Skin epidermis (tissue), 12 donors: Measurements from ENCODE around the gene ZNF598.

ENCODE experiments used
- H3K27ac ChIP-seq, 21 experiments: fragments of 200-600 bp; sonication (generic) in 11 of 21; one replicate each; pipeline ENCODE4 v1.5.0; 2020; ENCODE audit warnings: mild to moderate bottlenecking in 3 of 21, inconsistent platforms in 2 of 21, moderate library complexity in 2 of 21
- H3K4me3 ChIP-seq, 7 experiments: fragments of 200-600 bp; sonication (generic) in 2 of 7; one replicate each; pipeline ENCODE4 v1.5.0; 2020; ENCODE audit warnings: inconsistent platforms in 2 of 7, mild to moderate bottlenecking in 2 of 7, moderate library complexity in 1 of 7

ZNF598 gene

DNA sequence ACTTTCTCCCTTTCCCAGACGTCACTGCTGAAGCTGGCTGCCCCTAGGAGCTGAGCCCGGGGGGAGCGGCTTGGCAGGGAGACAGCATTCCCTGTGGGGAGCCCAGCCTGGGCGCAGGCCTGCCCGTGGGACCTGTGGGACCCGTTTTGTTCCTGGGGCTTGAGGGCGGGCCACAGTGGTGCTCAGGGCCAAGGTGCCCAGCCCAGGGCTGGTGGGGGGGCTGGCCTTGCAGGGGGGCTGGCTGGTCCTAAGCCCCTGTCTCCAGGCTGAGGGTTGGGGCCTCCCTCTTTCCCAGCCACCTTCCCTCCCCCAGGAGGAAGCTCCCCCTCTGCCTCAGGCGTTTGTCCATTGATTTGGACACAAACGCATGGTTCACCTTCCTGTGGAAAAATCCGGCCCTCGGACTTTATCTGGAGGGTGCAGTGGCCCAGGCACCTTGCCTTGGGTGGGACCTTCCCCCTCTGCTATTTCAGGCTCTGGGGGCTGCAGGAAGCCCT lies 21.5 kb upstream of the ZNF598 start:
- H3K27ac ChIP-seq: peak overlapping the region in 8 of 21 experiments; percentile 19 to 85 (median 40)

DNA sequence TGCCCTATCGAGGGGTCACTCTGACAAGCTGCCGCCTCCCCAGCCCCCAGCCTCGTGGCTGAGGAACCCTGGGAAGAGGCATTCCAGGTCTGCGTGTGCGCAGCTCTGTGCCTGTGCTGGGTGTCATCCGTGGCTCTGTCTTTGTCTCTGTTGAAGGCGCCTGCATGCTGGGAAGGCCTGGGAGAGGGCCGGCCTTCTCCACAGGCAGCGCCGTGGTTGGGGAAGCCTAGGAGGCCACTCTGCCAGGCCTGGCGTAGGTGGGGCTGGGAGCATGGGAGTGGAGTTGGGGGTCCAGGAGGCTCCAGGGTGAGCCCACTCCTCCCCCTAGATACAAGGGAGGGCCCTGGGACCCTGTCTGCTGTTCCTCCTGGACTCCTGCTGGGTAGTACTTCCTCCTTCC lies 20.4 kb upstream of the ZNF598 start:
- Histone ChIP-seq H3K27ac (peak overlapping the region in 4 of 21 experiments; percentile 8 to 45 (median 17)), H3K4me3 (no peak overlapping the region)

More for the DNA sequence above, 21.5 kb upstream of the ZNF598 start:
- H3K4me3 ChIP-seq: no peak overlapping the region

DNA sequence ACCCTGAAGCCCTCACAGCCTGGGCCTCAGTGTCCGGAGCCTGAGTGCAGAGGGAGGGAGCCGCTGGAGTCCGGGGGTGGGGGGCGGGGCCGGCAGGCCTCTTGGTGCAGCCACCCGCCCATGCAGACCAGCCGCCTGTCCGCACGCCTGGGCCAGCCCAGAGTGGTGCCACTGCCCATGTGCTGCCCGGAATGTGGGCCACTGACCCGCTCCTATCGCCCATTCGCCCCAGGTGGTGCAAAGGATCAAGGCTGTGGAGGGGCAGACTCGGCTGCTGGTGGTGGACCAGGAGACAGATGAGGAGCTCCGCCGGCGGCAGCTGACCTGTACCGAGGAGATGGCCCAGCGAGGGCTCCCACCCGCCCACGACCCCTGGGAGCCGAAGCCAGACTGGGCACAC lies 19.7 kb upstream of the ZNF598 start:
- Histone ChIP-seq H3K4me3 (no peak overlapping the region), H3K27ac (no peak overlapping the region)

DNA sequence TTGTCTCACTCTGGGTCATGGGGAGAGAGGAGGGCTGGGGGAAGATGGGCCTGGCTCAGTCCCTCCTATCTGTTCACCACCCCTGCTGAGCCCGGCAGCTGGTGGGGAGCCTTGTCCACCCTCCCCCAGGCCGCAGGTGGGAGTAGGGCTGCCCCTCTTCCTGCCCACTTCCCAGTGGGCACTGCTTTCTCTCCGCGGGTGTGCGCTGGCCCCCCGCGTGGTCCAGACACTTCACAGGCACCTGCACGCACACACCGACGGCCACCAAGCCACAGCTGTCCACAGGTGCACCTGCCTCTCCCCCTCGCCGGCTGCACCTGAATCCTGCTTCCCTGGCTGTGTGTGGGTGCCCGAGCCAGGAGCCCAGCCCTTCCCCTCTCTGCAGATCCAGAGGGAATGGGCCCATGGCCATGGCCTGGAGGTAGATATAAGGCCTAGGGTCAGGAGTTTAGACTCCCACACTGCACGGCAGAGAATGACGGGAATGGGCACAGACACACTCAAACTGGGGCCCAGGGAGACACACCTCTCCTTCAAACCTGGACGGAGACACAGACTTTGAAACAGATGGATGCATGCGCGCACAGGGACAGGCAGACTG lies 19.1 kb upstream of the ZNF598 start:
- H3K4me3 ChIP-seq: peak overlapping the region in 1 of 7 experiments; percentile 69
- no peak overlapping the region for H3K27ac ChIP-seq

DNA sequence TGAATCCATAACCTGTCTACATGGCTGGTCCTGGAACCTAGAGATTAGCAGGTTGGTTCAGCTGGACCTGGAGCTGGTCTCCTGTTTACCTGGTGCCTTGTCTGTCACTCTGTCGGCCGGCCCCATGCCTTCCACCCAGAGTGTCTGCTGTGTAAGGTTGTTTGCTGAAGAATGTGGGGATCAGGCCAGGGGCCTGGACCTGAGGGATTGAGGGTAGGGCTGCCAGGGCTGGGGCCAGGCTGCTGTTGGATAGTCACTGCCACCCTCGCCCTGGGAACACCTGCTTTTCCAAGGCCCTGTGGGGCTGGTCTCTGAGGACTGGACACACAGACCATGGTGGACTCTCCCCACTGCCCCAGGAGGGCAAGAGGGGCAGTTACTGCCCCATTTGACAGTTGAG lies 18.5 kb upstream of the ZNF598 start:
- Histone ChIP-seq H3K27ac (peak overlapping the region in 2 of 21 experiments; percentile 17 to 35), H3K4me3 (peak overlapping the region in 5 of 7 experiments; percentile 52 to 69 (median 58))

DNA sequence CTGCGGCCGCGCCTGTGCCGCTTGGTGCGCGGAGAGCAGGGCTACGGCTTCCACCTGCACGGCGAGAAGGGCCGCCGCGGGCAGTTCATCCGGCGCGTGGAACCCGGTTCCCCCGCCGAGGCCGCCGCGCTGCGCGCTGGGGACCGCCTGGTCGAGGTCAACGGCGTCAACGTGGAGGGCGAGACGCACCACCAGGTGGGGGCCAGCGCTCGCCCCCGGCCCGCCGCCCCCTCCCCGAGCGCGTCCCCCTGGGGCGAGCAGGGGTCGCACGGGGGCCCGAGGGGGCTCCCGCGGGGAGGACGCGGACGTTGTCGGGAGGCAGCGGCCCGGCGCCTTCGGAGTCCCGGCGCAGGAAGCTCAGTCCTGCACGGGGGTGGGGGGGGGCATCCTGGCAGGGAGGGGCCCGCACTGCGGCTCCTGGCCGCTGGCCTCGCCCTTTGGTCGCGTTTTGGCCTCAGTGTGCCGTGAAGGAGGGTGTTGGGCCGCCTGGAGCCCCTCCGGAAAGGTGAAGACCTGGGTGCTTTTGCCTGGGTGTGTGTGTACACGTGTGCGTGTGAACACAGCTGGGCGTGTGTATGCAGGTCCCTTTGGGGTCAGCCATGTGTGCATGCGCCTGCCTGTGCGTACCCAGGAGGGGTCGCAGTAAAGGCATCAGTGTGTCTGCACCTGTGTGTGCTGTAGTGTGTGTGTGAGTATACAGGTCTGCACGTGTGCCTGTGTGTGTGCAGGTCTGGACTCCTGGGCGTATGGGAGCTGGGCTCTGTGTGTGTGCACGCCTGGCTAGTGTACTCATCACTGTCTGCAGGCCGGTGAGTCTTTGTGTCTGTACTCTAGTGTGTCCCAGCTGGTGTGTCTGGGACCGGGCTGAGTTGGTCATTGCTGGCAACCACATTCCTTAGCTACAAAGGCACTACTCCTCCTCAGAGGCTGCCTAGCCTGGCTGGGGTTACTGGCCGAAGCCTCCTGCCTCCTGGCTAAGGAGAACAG lies 17.7 kb upstream of the ZNF598 start:
- Histone ChIP-seq H3K27ac (peak overlapping the region in 16 of 21 experiments; percentile 17 to 79 (median 63)), H3K4me3 (peak overlapping the region; percentile 52 to 69 (median 56))

DNA sequence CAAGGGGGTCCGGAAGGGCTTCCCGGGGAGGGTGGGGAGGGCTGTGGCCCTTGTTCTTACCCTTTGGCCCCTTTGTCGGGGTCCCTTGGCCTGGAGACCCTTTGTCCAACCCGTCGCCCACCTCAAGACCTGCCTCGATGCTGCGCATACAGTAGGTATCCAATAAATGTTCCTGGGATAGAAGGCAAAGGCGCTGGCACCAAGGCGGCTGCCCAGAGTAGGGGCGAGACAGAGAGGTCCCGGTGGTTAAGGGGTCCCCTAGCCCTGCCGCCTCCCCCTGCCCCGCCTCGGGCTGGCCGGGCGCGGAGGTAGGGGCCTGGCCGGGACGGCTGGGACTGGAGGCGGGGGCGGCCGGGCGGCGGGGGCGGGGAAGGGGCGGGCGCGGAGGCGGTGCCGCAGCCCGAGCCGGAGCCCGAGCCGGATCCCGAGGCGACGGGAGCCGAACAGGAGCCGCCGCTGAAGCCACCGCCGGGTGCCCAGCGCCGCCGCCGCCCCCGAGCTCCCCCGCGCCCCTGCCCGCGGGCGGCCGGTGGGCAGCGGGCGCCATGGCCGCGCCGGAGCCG lies 16.9 kb upstream of the ZNF598 start, which contains the start of gene NHERF2:
TSS of gene NHERF2 (plus strand) at position 442 of the 563 bp plus-strand sequence. CDS start at position 546, 104 bp downstream.
- H3K4me3 ChIP-seq: peak within 1 kb of the TSS; percentile 52 to 69 (median 56)
- peak within 1 kb of the TSS in 16 of 21 experiments; percentile 17 to 79 (median 65) for H3K27ac ChIP-seq

DNA sequence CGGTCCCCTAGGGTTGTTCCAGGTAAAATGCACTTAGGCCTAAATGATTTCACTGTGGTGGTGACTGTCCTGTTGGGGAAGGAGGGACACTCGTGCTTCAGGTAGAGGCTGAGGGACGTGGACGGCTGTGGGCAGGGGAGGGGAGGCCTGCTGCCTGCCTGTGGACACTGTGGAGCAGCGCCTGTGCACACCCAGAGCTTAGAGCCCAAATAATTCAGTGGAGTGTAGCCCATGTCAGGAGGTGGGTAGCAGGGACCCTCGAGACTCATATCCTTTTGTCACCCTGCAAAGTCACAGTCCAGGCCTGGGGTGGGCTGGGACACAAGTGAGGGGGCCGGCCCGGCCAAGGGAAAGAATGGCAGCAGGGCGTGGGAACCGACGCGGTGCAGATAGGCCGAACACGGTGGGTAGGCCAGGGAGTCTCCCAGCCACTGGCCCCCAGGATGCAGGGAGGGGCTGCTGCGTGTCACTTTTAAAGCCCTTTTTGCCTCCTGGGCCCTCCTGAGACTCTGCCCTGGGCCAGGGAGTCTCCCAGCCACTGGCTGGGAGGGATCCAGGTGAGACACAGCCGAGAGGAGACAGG lies 16.3 kb upstream of the ZNF598 start:
- peak overlapping the region in 7 of 21 experiments; percentile 6 to 66 (median 37) for H3K27ac ChIP-seq
- H3K4me3 ChIP-seq: peak overlapping the region in 5 of 7 experiments; percentile 9 to 69 (median 54)

DNA sequence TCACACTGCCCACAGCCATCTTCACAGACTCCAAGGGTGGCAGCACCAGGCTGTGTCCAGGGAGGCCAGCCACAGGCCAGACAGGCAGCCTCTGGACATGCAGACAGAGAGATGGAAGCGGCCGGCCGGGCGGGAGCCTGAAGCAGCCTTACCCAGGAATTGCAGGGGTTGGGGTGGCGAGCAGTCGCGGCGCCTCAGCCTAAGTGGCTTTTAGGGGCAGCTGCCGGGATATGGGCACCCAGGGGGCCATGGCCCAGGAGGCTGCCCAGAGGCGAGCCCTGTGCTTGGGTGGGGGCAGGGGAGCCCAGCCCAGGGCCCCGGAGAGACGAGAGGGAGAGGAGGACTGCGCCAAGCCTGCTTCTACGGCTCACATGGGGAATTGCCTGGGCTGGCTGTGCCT lies 15.6 kb upstream of the ZNF598 start:
- Histone ChIP-seq H3K4me3 (no peak overlapping the region), H3K27ac (no peak overlapping the region)

DNA sequence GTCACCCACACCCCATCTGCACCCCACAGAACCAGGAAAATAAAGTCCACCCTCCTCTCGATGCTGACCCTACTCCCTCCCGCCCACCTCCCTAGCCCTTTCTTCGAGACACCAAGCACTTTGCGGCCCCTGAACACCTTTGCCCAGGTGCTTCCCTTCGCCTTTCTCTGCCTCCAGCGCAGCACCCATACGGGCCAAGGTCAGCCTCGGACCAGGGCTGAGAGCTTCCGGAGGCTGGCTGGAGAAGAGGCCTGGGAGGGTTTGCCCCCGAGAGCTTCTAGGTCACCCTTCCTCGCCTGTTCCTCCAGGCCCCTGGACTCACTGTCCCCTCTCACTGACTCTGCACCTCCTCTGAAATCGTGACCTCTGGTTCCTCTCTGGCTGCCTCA lies 14.4 kb upstream of the ZNF598 start:
- Histone ChIP-seq H3K27ac (peak overlapping the region in 13 of 21 experiments; percentile 22 to 85 (median 59)), H3K4me3 (no peak overlapping the region)

DNA sequence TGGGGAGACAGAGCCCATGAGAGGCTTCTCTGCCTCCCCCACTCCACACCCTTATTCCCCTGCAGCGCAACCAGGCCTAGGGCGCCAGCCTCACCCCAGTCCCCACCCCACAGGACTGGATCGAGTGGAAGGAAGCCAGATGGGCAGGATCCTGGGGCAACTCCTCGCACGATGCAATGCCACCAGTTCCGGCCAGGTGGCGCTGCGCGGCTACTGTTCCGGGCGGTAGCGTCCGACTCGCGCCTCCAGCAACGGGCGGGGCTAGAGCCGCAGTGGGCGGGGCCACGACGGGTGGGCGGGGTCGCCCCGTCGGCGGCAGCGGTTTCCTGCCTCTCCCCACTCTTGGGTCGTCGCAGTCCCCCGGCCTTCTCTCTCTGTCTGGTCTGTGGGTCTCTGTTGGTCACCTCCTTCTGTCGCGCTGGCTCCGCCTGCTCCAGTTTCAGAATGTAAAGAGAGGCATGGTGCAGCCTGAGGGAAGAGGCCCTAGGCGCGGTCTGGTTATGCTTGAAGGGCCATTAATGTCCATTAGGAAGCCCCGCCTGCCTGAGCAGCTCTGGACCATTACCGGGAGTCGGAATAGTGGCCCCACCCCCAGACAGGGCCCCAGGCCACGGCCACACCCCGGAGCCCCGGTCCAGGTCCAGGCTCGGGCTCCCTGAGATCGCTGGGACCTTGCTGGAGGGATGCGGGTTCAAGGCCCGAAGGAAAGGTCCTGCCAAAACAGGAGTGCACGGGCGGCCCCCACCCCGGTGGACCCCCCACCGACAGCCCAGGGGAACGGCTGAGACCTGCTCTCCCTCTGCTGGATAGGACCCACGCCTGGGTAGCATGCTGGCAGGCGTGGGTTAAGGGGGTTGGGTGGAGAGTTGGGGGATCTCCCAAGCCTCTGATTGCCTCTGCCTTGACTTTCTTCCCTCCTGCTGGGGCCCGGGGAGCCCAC lies 13.7 kb upstream of the ZNF598 start:
- H3K4me3 ChIP-seq: peak overlapping the region in 6 of 7 experiments; percentile 3 to 24 (median 14)
- peak overlapping the region in 17 of 21 experiments; percentile 21 to 85 (median 59) for H3K27ac ChIP-seq

DNA sequence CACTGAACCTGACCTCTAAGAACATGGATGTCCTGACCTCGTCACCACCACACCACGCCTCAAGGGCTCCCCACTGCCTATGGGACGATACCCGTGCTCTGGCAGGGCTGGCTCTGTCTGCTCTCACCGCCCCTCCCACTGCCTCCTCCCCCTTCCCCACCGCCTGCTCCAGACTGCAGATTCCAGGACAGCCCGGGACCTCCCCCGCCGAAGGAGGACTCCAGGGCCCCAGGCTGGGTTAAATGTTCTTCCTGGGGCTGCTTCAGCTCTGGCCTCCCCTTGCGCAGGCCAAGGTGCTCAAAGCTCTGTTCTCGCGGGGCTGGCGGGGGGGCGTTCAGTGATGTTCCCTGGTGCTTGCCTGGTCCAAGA lies 13.1 kb upstream of the ZNF598 start:
- Histone ChIP-seq H3K4me3 (peak overlapping the region in 6 of 7 experiments; percentile 3 to 24 (median 14)), H3K27ac (peak overlapping the region in 3 of 21 experiments; percentile 21 to 48 (median 45))

DNA sequence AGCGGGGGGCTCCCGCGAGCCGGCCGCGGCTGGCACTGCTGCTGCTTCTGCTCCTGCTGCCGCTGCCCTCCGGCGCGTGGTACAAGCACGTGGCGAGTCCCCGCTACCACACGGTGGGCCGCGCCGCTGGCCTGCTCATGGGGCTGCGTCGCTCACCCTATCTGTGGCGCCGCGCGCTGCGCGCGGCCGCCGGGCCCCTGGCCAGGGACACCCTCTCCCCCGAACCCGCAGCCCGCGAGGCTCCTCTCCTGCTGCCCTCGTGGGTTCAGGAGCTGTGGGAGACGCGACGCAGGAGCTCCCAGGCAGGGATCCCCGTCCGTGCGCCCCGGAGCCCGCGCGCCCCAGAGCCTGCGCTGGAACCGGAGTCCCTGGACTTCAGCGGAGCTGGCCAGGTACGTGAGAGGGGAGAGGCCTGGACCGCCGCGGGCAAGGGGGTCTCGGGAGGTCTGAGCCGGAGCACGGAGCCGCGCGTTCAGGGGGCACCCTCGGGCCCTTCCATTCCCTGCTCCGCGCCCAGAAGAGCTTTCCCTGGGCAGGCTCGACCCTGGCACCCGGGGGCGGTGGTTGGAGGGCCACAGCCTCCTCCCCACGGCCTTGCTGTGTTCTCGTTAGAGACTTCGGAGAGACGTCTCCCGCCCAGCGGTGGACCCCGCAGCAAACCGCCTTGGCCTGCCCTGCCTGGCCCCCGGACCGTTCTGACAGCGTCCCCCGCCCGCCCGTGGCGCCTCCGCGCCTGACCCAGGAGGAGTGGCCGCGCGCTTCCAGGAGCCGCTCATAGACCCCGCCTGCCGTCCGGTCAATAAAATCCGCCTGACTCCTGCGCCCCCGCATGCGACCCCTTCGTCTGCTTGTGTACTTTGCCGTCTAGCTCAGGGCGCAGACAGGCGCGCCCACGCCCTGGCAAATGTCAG lies 10.6 kb upstream of the ZNF598 start:
- Histone ChIP-seq H3K27ac (no peak overlapping the region), H3K4me3 (peak overlapping the region in 2 of 7 experiments; percentile 21 to 28)

DNA sequence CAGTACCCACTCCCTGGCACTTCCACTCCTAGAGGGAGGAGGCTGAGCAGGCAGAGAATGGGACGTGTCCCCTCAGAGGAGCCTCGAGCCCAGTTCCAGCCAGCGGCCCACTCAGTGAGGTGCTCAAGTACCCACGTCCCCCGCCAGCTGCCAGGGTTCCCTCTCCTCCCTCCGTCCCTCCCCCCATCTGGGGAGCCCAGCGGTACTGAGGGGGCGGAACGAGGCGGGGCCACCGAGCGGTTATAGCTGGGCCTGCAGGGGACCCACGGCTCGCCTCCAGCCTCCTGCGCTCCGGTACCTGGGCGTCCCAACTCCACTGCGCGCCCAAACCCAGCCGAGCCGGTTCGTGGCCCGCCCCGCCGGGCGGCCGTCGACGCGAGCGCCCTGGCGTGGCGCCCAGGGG lies 9.9 kb upstream of the ZNF598 start, which contains the start of gene NPW:
TSS of gene NPW (plus strand) at position 268 of the 403 bp plus-strand sequence.
- peak within 1 kb of the TSS in 2 of 7 experiments; percentile 21 to 28 for H3K4me3 ChIP-seq

DNA sequence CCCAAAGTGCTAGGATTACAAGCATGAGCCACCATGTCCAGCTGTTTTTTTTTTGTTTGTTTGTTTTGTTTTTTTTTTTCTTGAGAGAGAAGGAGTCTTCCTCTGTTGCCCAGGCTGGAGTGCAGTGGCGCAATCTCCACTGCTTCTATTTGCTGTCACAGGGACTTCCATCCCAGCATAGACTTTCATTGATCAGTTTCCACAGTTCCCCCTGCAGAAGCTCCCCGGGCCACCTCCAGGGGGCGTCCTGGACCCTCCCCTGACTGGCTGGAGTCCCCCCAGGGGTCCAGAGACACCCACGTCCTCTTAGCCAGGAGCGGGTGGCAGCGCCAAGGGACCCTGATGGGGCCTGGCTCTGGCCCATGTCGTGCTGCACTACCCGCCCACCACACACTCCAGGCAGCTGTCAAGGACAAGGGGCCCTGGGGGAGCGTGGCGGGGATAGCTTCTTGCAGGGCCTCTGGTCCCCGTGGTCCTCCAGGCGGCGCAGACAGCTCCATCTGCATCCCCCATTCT lies 6.8 kb upstream of the ZNF598 start:
- Histone ChIP-seq H3K4me3 (no peak overlapping the region), H3K27ac (peak overlapping the region in 1 of 21 experiments; percentile 79)

More for the DNA sequence above, 9.9 kb upstream of the ZNF598 start, which contains the start of gene NPW:
- no peak within 1 kb of the TSS for H3K27ac ChIP-seq

DNA sequence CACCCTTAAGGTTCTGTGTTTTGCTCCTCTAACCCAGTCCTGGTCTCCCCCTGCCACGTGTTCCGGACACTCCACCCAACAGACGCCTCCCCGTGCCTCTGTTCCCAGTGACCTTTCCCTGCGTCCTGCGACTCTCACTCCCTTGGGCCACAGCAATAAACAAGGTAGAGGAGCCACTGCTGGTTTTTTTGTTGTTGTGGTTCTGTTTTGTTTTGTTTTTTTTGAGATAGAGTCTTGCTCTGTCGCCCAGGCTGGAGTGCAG lies 6.3 kb upstream of the ZNF598 start:
- Histone ChIP-seq H3K27ac (peak overlapping the region in 10 of 21 experiments; percentile 22 to 79 (median 50)), H3K4me3 (no peak overlapping the region)
